Suprapubic skin (tissue), 4 donors: ENCODE data around the gene CCDC8.

Experiments
- EP300 ChIP-seq: sonication (generic); formaldehyde crosslinking; IDR thresholded peaks from one replicate; pipeline ENCODE4 v1.6.1; 2017; ENCODE audit warnings: antibody characterized with exemption
- POLR2A ChIP-seq, 2 donors: fragments of 450-650 bp; IDR thresholded peaks; one replicate each; pipeline ENCODE4 v1.6.1; 2017; ENCODE audit warnings: antibody characterized with exemption in 2 of 2, mild to moderate bottlenecking in 2 of 2, moderate library complexity in 2 of 2
- POLR2AphosphoS5 ChIP-seq, 3 donors: sonication (generic); formaldehyde crosslinking; IDR thresholded peaks; one replicate each; pipeline ENCODE4 v1.6.1; 2017; ENCODE audit warnings: antibody characterized with exemption in 3 of 3

DNA sequence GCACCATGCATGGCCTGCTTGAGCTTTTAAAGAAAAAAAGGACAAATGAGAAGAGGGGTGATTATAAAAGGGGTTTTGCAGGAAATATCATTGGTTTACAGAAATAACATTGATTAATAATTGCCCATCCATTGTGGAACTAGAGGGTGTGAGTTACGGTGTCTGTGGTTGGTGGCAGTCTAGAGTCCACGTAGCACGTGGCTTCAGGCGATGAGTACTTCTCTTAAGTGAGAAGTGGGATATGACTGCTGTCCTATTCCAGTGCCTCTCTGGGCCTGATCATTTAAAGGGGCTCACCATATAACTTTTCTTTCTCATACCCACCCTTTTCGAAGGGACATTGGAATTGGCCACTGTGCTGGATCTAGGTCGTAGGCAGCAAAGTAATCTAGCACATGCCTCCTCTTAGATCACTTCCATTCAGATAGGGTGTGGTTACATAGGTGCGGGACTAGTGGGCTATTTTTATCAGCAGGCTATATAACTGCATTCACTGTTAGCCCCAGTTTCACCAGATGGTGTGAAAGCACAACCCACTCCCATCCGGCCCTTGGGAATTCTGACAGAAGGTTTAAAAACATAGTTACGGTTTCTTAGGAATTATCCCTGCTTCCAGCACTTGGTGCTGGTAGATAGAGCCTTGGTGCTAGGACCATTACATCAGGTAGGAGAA is 46.6 kb downstream of the CCDC8 start:
- no peak for TF ChIP-seq POLR2AphosphoS5 (IDR thresholded peaks at IDR 0.05)
- no peak for TF ChIP-seq EP300
- no peak for TF ChIP-seq POLR2A (IDR thresholded peaks at IDR 0.05)
